T-helper 2 cell treated with Interferon-gamma antibody and Interleukin-4, amounts not matched to agents 100 ng/mL and 5 ng/mL, for 36 hours (primary cell): Measurements from ENCODE around the gene EMID1. TPM values are rescaled to one million over a fixed set of nuclear protein-coding genes. Genes with fewer than 3 reads are reported as not detected.

ENCODE experiments used
- intact Hi-C: fragments of 100-400 bp; cut with micrococcal nuclease; formaldehyde crosslinking; loops from one replicate; pipeline ENCODE4 v1.15.1; 2023
- total RNA-seq: library from RNA; stranded (reverse); gene quantifications from 2 replicates; pipeline ENCODE4 v1.2.3, GENCODE V29; 2022

Gene EMID1
- total RNA-seq, 1 donor from 2014 or later, result 0.39 TPM

DNA sequence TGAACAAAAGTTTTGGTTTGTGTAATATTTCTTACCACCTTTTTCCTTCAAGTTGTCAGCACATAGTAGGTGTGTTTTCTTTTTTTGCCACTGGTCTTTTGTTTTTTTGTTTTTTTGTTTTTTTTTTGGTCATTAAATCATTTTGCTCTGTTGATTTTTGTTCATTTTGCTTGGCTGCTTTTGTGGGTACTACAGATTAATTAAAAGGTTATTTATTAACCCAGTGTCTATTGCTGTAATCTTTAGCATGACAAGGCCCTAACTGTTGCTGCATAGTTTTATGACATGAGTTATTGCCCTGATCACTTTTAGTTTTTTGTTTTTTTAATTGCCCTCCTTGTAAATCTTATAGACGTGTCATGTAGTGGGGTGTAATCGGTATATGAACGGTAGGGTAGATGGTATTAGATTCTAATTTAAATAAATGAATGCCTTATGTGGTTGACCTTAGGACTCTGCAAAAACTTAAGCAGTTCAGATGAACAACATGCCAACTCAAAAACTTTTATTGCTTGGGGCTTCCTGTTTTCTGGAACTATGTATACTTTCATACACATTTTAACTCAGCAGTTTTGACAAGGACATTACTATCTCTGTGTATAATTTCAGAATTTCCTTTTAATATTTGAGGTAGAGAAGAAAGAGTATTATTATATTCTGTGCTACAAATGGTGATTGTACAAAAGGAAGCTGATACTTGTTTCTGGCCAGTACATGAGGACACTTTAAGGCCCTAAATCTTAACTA, 70.3 kb downstream of the EMID1 start:
- intact Hi-C loops, result no loop called here

DNA sequence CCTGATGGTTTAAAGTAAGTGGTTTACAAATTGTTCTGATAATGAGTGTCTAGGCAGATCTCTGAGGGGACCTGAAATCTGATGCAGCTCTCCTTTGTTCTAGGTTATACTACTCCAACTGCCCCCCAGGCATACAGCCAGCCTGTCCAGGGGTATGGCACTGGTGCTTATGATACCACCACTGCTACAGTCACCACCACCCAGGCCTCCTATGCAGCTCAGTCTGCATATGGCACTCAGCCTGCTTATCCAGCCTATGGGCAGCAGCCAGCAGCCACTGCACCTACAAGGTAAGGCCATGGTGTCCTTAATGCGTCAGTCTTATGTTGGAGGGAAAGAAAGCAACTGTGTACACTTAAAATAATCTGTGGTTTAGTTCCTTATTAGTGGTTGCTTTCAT, 72.2 kb downstream of the EMID1 start:
- intact Hi-C loops, result no loop called here

DNA sequence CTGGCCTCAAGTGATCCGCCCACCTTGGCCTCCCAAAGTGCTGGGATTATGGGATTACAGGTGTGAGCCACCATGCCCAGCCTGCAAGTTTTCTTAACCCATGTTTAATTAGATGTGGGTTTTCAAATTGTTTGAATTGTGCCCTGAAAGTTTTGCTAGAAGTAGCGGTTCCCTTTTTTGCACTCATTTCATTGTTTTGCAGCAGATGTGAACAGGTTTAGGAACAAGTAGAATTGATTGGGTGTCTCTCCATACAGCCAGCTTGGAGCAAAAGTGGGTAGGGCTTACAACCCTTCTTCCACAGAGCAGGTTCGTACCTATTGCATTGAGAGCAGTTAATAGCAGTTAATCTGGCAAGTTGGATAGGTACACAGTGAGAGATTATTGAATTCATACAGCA, 78.5 kb downstream of the EMID1 start:
- intact Hi-C loops, result no loop called here

DNA sequence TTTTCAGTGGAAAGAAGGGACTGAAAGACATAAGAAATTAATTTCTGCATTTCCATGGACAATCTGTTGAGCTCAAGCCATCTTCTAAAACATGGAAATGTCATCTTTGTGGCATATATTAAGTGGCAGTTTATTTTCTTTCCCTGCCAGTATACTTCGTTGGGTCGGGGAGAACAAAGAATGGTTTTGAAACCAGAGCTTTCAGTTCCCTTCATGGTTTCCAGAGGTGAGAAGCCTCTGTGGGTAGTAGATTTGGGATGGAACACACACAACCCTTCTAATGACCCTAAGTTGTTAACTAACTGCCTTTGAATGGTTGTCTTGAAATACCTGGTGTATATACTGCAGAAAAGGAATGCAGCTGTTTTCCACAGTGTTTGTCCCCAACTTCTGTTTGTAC, 83.1 kb downstream of the EMID1 start:
- intact Hi-C loops, result no loop called here

DNA sequence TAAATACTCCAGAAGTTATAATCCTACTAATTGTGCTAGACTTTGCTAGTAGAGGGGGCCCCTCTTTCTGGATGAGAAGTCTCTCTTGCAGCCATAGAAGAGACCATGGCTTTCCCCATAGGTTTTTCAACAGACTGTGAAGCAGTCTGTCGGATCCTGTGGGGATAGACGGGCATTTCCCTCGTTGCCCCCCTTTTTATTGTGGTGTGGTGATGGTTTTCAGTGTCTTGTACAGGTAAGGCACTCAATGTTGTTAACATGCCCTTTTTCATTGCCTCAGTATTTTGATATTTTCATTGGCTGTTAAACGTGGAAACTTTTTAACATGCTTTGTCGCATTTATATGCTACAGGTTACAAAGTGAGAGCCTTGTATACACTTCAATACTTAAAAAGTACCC, 84.4 kb downstream of the EMID1 start:
- intact Hi-C loops, result no loop called here

DNA sequence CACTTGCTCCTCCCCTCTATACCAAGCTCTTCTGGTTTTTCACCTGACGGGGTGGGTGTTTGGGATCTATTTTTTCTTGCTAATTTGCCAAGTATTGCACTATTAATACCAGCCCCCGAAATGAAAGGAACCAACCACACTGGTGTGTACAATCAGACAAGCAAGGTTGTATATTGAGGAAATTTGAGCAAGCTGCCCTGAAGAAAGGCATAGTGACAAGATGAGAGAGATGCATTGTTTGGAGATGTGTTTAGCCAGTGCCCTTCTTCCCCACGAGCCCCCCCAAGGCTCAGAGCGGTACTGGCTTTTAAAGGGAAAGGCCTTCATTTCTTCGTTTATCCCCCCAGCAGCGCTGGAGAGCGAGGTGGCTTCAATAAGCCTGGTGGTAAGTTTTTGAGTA, 85.5 kb downstream of the EMID1 start:
- intact Hi-C loops, result no loop called here

DNA sequence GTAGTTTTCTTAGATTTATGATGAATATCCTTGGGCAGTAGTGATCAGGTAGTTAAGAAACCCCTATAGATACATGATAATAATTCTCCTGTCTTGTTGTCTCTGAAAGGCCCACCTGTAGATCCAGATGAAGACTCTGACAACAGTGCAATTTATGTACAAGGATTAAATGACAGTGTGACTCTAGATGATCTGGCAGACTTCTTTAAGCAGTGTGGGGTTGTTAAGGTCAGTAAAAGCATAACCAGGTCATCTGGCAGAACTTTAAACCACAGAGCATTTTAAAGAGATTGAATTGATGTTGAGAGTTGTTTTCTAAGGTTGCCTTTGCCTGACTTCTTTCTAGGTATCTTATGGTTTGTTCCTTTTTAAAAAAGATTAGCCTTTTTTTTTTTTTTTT, 86.7 kb downstream of the EMID1 start:
- intact Hi-C loops, result no loop called here

DNA sequence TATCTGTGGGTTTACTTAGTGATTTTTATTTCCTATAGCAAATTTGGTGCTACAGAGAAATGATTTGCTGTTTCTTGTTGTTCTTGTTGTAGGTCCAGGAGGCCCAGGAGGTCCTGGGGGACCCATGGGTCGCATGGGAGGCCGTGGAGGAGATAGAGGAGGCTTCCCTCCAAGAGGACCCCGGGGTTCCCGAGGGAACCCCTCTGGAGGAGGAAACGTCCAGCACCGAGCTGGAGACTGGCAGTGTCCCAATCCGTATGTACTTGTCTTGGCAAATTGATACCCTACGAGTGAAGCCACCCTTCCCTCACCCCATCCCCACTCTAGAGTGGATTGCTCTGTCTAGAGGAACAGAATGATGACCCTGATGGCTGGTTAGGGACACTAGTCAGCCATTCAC, 92.9 kb downstream of the EMID1 start:
- intact Hi-C loops, result no loop called here

DNA sequence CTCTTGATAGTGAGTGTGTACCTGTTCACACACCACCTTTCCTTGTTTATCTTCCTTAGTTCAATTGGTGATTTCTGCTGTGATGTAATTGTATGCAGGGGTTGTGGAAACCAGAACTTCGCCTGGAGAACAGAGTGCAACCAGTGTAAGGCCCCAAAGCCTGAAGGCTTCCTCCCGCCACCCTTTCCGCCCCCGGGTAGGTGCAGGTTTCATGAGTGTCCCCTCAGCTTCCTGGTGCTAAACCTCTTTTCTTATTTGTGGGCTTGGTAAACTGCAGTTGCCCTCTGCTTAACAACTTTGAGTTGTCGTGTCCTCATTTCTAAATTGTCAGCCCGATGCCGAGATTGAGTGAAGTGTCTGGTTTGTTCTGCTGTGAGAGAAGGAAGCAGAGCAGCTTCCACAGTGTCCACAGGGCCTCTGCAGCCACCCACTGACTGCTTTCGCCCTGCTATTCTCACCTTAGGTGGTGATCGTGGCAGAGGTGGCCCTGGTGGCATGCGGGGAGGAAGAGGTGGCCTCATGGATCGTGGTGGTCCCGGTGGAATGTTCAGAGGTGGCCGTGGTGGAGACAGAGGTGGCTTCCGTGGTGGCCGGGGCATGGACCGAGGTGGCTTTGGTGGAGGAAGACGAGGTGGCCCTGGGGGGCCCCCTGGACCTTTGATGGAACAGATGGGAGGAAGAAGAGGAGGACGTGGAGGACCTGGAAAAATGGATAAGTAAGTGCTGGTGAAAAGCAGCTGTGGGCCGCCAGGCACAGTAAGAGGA, 93.6 kb downstream of the EMID1 start:
- intact Hi-C loops, result no loop called here

DNA sequence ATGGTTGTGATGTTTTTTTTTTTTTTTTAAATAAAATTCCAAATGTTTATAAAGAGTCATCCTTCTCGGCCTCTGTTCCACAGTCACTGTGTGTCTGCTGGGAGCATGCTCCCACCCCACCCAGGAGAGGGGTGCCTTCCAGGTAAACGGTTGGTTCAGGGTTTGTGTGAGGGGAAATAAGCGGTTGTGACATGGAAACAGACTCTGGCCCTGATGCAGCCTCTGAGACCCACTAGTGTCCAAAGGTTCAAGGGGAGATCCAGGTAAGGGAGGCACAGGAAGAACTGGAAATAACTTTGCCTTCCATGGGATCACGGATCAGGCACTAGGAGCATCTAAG, 94.7 kb downstream of the EMID1 start:
- intact Hi-C loops, result no loop called here

DNA sequence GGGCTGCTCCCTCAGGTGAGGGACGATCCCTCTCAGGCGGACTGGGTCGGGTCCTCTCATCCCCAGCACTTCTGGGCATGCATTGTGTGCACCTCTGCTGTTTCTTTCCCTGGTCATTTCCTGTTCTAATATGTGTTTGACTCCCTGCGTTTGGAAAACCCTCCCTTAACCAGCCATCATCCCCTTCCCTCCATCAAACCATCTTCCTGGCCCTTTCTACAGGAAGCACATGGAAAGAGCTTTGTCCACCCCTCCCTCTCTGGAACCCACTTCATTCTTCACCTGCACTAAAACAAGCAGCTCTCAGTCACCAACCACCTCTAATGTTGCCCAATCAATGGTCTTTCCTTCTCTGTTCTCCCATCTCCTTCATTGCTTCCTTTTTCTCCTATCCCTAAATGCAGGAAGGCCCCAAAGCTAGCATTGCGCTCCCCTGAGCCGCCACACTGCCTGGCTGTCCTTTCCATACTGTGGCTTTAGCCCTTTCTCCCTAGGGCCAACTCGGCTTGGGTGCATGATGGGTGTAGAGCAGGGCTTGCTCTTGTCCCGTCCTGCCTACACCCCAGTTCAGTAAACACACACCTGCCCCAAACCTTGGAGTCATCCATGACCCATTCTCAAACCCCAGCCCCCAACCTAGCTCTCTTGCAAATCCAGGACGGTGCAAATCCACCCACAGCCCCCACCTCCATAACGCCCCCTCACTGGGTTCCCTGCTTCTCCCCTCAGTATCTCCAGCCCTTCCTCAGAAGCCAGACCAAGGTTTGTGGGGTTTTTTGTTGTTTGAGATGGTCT, 95.3 kb downstream of the EMID1 start:
- intact Hi-C loops, result no loop called here

DNA sequence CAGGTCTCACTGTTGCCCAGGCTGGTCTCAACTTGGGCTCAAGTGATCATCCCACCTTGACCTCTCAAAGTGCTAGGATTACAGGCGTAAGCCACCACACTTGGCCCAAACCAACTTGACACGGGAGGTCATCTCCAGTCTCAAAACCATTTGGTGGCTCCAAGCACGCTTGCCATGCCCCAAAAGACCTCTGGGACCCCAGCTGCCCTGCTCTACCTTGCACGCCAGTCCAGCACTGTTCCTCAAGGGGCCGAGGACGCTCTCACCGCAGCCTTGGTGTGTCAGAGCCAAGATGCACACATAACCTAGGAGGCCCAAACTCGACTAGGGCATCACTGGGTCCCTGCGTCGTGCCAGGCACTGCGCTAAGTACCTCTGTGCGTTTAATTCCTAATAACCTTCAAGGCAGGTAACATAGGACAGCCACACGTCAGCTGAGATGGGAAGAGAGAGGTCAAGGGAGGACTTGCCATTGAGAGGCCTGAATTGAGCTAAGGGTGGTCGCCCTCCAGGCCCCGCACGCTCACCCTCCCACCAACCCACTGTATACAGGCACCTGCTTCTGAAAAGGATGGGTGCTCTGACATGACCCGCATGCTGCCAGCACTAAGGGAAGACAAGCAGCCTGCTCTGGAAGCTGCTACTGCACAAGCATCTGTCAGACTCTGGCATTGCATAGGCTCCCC, 96.2 kb downstream of the EMID1 start:
- intact Hi-C loops, result no loop called here

DNA sequence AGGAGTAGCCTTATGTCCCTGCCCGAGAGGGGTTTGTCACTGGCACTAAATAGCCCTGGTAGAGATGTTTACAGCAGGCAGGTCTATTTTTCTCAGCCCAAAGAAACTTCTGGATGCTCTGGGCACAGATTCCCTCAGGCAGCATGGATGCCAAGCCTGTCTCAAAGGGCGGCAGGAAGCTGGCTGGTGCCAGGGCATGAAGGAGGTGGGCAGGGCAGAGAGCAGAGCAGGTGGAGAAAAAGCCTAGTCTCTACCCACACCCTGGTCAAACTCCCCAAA, 96.6 kb downstream of the EMID1 start:
- intact Hi-C loops, result no loop called here

DNA sequence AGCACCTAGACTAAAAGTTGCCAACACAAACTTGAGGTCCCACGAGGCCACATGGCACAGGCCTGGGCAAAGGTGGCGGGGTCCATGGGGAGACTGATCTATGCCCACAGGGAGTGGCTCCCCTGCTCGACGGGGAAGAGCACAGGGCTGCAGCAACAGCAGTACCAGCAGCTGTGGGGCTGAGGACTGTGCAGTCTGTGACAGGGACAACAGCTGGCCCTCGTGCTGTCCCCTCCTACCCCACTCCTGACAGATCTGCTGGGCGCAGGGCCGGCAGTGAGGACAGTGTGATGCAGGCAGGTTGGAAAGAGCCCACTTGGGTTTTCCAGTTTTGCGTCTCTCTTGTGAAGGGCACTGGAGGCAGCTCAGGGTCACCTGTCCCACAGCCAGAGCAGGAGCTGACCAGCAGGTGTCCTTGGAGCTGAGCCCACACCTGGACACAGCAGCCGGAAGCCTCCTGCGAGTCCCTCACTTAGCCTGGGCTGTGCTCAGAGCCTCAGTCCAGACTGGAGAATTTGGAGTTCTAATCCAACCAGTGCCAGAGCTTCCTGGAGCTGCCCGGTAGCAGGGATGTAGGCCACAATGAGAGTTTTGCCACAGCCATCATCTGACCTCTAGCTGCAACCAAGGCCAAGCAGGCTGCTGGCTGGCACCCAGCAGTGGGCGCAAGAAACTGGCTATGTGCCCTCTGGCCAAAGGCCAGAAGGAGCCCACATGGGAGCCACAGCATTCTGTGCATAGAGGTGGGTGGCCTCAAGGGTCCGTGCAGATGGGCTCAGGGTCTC, 97.2 kb downstream of the EMID1 start:
- intact Hi-C loops, result no loop called here

DNA sequence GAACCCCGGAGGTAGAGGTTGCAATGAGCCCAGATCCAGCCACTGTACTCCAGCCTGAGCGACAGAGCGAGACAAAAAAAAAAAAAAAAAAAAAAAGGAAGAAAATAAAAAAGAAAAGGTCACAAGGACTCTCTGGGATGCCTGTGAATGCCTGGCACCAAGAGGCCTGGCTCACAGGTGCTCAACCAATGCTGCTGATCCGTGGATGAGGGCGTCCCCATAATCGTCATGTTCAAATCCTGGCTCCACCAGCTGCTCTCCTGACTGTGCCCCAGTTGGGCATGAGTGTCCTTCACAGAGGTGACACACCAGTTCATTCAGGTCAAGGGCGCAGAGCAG, 100.1 kb downstream of the EMID1 start:
- intact Hi-C loops, result loop anchor here (5.0 kb wide), 1 partner anchor 39 kb away; the partner anchor contains the start of genes EWSR1 and RHBDD3

DNA sequence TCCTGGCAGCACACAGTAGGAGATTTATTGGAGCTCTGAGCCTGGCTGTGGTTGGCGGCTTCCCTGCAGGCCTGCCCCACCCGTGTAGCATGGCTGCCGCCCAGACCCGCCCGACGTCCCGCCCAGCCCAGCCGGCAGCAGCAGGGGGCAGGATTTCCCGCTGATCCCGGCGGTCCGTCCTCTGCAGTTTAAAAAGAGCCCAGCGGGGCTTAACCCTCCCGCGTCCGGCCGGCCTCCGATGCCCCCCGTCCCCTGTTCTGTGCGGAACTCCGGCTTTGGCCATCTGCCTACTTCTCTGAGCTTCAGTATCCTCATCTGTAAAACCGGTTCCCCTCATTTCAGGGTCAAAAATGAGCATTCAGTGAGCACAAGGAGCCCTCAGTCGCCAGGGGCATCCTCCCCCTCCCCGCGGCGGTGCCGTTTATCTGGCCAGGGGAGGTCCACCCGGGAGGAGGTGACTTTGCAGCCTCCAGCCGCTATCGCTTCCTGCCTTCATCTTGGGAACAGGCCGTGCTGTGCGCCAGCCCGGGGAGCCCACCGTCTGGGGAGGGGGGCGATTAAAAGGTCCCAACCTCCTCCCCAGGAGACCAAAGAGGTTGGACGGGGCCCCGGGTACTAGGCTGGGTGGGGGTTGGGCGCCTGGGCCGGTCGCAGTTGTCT, 100.6 kb downstream of the EMID1 start, which contains the start of gene GAS2L1:
GAS2L1 (plus strand) TSS at position 476 of the 660 bp plus-strand sequence. CDS start 1,456 bp downstream, outside the sequence.
- intact Hi-C loops, result loop anchor here (5.0 kb wide), 1 partner anchor 39 kb away; the partner anchor contains the start of genes EWSR1 and RHBDD3

DNA sequence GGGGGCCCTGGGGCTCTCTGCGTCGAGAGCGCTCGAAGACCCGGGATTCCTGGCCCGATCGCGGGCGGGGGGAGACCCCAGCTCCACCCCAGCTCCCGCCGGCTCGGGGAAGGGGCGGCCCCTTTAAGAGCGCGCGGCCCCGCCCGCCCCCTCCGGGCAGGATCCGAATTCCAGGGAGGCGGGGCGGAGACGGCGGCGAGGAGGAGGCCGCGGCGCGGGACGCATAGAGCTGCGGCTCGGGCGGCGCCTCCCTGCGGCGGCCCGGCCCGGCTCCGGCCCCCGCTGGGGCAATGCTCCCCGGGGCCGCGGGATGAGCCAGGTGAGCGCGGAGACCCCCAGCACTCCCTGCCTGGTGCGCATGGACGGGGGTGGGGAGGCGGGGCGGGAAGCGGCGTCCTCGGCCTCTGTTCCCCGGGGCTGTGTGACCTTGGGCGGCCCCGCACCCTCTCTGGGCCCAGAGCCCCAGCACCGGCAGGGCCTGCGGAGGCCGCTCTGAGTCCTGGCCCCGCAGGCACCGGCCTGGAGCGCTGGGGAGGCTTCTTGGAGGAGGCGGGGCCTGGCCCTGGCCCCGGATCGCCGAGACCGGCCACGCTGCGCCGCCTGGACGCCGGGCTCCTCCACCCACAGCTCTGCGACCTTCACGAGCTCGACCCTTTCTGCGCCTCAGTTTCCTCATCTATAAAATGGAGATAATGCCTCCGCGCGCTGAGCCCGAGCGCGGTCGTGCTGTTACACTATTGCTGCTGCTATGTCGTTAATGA, 101.3 kb downstream of the EMID1 start:
- intact Hi-C loops, result loop anchor here (5.0 kb wide), 1 partner anchor 40 kb away; the partner anchor contains the start of genes EWSR1 and RHBDD3

DNA sequence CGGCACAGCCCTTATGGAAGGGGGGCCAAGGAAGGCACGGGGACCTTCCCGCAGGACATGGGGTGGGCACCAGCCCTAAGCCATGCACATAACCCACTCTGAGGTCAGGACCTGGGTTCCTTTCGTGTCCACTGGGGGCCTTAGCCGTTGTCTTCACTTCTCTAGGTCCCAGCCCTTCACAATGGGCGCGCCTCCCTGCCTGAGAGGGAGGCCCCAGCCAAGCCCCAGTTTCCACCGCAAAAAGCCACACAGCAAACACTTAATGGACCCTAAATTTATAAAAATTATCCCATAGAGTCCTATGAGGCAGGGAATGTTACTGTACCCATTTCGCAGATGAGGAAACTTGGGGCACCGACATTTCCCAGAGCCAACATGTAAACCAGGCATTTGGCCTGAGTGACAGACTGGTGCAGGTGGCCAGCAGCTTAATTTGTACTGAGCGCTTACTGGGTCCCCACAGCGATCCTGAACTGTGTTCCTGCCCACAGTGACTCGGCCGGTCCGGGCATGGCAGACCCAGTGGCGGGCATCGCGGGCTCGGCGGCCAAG, 102.0 kb downstream of the EMID1 start:
- intact Hi-C loops, result loop anchor here (5.0 kb wide), 1 partner anchor 40 kb away; the partner anchor contains the start of genes EWSR1 and RHBDD3
